Stimulated activated CD4-positive, alpha-beta T cell treated with anti-CD3 and anti-CD28 coated beads, Interleukin-4, amount 100 ng/mL, for 1 hour (primary cell): Measurements from ENCODE around the gene TLK2.
"Not testable (repeated sequence)": the region's sequence is repeated elsewhere in the genome, so short reads cannot be mapped to it uniquely, and the experiment has no call there.

ENCODE experiments used
- DNase-seq: peaks from one replicate; pipeline ENCODE4 v3.0.0-alpha.2; 2020

Gene TLK2

GRCh38 chr17:62562656-62563055, 84.0 kb downstream of the TLK2 start:
- DNase-seq = no peak

GRCh38 chr17:62565817-62566216, 87.2 kb downstream of the TLK2 start:
- no peak for DNase-seq

GRCh38 chr17:62566996-62567578, 88.5 kb downstream of the TLK2 start:
- DNase-seq = no peak

GRCh38 chr17:62572488-62572887, 93.9 kb downstream of the TLK2 start:
- DNase-seq = no peak

- DNase-seq = no peak
These were observed 94.3 kb downstream of the TLK2 start for GRCh38 chr17:62572888-62573401.

- no peak for DNase-seq
These were observed 95.0 kb downstream of the TLK2 start for GRCh38 chr17:62573480-62574117.

- no peak for DNase-seq
These were observed 97.8 kb downstream of the TLK2 start for GRCh38 chr17:62576382-62576781.

GRCh38 chr17:62578757-62579487, 100.3 kb downstream of the TLK2 start:
- no peak for DNase-seq

GRCh38 chr17:62580947-62581346, 102.3 kb downstream of the TLK2 start:
- DNase-seq = no peak

- DNase-seq = no peak
These were observed 103.1 kb downstream of the TLK2 start for GRCh38 chr17:62581764-62582163.

GRCh38 chr17:62587554-62587953, 108.9 kb downstream of the TLK2 start:
- no peak for DNase-seq

- DNase-seq = no peak
These were observed 109.5 kb downstream of the TLK2 start for GRCh38 chr17:62588109-62588508.

- DNase-seq = no peak
These were observed 112.7 kb downstream of the TLK2 start for GRCh38 chr17:62591333-62591732.

GRCh38 chr17:62591822-62592221, 113.2 kb downstream of the TLK2 start:
- not testable (repeated sequence) for DNase-seq

- no peak for DNase-seq
These were observed 113.9 kb downstream of the TLK2 start for GRCh38 chr17:62592341-62593099.

GRCh38 chr17:62595484-62595883, 116.9 kb downstream of the TLK2 start:
- no peak for DNase-seq

GRCh38 chr17:62596662-62597061, 118.0 kb downstream of the TLK2 start:
- DNase-seq = no peak

GRCh38 chr17:62597150-62597549, 118.5 kb downstream of the TLK2 start:
- no peak for DNase-seq

- no peak for DNase-seq
These were observed 119.3 kb downstream of the TLK2 start for GRCh38 chr17:62597920-62598319.

GRCh38 chr17:62599964-62600657, 121.5 kb downstream of the TLK2 start:
- DNase-seq = no peak

- no peak for DNase-seq
These were observed 122.2 kb downstream of the TLK2 start for GRCh38 chr17:62600805-62601204.

GRCh38 chr17:62601471-62601870, 122.8 kb downstream of the TLK2 start:
- no peak for DNase-seq

GRCh38 chr17:62603783-62604182, 125.2 kb downstream of the TLK2 start:
- DNase-seq = not testable (repeated sequence)
